Stimulated activated CD8-positive, alpha-beta memory T cell treated with anti-CD3 and anti-CD28 coated beads, Interleukin-15, amount 100 ng/mL, for 1 hour (primary cell): ENCODE results near the gene RALB.
A peak's percentile ranks its signal among the peaks of the same experiment; 100 is the strongest.
"Not testable (repeated sequence)": the region's sequence is repeated elsewhere in the genome, so short reads cannot be mapped to it uniquely, and the experiment has no call there.

Source experiments
- DNase-seq: peaks from one replicate; pipeline ENCODE4 v3.0.0-alpha.2; 2020; ENCODE audit warnings: low read depth

Gene RALB

GRCh38 chr2:120294008-120294340 lies 41.3 kb downstream of the RALB start:
- DNase-seq, result no peak

GRCh38 chr2:120298173-120298835 lies 45.7 kb downstream of the RALB start:
- DNase-seq, result no peak

DNA sequence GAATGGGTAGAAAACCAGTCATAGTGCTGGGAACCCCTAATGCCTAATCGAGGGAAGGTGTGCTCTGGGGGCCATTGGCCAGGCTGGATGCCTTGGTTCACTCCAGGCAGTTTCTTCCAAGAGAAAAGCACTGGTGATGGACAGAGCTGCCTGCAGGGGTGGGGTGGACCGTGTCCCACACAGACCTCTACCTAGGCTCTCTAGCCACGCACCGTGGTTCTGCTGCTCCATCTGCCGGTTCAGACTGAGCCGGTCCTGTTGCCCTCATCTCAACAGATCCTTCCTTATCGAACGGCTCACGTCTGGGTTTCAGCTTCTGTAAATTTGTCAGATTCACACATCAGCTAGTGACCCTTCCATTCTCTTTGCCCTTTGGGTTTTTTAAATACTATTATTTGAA lies 46.4 kb downstream of the RALB start:
- no peak for DNase-seq

- DNase-seq, result no peak
Observed at GRCh38 chr2:120299561-120299960, 46.9 kb downstream of the RALB start.

DNA sequence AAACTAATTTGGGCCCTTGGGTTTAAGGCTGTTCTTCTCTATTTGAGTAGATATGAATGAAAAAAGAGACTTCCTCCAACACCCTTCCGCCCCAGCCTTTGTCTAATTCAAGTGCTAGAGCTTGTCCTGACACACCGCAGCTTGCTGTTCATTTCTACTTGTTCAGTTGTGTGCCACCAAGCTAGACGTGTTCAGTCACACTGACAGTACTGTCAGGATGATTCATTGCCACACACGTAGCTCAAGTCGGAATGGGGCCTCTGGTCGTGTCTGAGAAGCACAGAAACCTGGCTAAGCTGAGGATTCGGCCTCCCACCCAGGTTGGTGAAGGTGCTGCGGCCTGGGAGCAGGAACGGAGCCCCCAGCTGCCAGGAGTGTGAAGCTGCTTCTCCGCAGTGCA lies 47.7 kb downstream of the RALB start:
- DNase-seq, result no peak

- DNase-seq, result no peak
Observed at GRCh38 chr2:120301284-120301683, 48.6 kb downstream of the RALB start.

DNA sequence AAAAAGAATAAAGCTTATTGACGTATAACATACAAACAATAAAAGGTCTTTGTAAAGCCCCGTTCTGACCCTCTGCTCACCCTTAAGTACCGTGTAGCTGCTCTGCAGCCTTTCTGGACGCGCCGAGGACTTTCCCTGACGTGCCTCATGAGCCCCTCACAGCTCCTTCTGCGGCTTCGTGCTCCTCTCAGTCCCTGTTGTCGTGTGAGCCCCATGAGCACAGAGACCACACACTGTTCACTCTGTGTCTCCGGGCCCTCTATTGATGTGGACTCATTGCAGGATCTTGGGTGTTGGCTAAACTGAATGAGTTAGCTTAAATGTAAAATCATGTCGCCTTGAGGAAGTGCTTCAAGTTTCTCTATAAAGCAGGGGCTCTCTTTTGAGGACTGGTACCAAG lies 49.6 kb downstream of the RALB start:
- DNase-seq, result no peak

GRCh38 chr2:120303177-120303576 lies 50.5 kb downstream of the RALB start:
- no peak for DNase-seq

DNA sequence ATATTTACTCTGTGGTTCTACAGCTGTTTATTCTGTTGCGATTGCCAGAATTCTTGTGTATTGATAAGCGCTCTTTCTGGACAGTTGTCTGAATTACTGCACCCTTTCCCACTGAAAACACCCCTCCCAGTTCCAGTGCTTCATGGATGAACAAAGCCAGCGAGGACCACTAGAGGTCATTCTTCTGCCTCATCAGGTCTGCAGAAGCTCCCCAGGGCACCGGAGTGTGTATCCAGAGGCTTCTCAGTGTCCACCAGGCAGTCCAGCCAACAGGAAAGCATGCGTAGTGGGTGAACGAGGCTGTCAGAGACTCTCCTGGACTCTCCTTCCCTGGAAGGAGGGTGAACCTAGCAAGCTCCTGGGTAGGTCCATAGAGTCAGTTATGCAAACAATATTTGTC lies 52.6 kb downstream of the RALB start:
- DNase-seq, result no peak

- no peak for DNase-seq
Observed at GRCh38 chr2:120305937-120306490, 53.4 kb downstream of the RALB start.

- DNase-seq, result no peak
Observed at GRCh38 chr2:120307482-120307881, 54.8 kb downstream of the RALB start.

DNA sequence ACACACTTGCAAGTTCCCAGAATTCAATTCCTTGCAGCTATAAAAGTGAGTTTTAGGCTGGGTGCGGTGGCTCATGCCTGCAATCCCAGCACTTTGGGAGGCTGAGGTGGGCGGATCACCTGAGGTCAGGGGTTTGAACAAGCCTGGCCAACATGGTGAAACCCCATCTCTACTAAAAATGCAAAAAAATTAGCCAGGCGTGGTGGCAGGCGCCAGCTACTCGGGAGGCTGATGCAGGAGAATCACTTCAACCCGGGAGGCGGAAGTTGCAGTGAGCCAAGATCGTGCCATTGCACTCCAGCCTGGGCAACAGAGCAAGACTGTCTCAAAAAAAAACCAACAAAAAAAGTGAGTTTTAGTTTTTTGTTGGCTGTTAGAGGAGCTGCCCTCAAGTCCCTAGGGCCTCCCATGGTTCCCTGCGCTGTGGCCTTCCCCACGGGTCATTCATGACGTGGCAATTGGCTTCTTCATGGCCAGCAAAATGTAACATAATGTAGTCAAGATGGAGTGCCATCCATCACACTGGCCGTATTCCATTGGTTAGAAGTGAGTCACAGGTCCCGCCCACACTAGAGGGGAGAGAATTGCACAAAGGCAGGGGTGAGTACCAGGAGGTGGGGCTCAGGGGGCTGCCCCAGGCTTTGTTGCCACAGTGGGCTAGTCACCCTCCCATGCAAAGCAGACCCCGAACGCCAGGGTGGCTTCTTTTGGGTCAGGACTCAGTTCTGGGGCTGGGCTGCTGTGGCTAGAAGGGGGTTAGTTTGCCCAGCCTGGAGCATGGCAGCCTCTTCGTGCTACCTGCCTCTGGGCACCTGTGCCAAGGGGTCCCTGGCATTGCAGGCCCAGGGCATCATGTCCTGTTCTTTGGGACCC lies 55.6 kb downstream of the RALB start:
- no peak for DNase-seq

- no peak for DNase-seq
Observed at GRCh38 chr2:120310136-120310535, 57.5 kb downstream of the RALB start.

DNA sequence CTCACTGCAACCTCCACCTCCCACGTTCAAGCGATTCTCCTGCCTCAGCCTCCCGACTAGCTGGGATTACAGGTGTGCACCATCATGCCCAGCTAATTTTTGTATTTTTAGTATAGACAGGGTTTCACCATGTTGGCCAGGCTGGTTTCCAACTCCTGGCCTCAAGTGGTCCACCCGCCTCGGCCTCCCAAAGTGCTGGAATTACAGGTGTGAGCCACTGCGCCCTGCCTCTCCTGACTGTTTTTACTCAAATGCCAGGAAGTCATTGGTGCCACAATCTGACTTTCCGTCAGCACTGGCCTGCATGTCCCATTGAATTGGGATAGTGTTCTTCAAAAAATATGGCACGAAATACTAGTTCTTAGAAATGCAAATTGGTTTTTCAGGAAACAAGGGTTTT lies 58.2 kb downstream of the RALB start:
- DNase-seq, result not testable (repeated sequence)

DNA sequence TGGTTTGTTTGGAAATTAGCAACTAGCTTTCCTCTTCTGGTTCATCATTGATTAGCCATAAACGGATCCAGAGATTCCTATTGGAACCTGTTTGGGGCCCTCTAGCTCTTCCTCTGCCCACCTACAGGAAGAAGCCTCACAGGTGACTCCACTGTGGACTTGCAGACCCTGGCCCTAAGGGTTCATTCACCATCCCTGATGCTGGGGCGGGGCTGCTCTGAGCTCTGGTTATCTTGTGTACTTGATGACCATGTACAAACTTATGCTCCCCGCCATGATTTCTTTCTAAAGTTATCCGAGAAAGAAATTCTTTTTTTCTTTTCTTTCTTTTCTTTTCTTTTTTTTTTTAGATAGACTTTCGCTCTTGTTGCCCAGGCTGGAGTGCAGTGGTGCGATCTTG lies 59.4 kb downstream of the RALB start:
- DNase-seq, result no peak

DNA sequence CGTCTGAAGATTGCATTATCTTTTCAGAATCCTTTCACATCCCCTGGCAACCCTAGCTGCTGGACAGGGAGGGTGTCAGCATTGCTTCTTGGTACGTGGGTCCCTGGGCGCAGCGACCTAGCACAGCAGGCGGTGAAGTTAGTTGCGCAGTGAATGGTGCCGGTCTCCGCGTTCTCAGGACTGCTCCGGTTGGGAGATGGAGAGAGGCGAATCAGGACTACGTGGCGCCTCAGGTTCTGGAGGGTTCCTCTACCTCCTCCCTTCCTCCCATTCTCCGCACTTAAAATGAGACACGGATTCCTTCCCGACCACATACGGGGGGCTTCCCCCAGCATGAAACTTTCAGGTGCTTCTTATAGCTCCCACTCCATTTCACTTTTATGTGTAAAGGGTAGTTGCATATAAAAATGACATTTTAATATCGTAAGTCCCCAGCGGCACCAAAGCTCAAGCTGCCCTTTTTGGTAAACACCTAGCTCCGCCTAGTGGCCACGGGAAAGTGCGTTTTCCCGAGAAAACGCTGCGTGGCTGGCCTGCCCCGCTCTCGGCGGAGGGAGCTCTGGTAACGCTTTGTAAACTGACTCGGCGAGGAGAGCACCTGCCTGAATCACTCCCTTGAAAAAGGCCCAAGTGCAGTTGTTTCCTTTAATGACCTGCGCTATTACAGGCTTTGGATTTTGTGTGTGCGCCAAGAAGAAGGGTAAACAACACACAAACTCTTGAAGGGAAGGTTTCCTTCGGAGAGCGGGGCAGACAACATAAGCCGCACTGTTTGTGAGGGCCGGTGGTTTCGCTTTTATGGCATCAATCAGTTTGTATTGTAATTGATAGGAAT lies 60.4 kb downstream of the RALB start:
- DNase-seq, result peak; percentile 57

- no peak for DNase-seq
Observed at GRCh38 chr2:120313695-120314615, 61.3 kb downstream of the RALB start.

DNA sequence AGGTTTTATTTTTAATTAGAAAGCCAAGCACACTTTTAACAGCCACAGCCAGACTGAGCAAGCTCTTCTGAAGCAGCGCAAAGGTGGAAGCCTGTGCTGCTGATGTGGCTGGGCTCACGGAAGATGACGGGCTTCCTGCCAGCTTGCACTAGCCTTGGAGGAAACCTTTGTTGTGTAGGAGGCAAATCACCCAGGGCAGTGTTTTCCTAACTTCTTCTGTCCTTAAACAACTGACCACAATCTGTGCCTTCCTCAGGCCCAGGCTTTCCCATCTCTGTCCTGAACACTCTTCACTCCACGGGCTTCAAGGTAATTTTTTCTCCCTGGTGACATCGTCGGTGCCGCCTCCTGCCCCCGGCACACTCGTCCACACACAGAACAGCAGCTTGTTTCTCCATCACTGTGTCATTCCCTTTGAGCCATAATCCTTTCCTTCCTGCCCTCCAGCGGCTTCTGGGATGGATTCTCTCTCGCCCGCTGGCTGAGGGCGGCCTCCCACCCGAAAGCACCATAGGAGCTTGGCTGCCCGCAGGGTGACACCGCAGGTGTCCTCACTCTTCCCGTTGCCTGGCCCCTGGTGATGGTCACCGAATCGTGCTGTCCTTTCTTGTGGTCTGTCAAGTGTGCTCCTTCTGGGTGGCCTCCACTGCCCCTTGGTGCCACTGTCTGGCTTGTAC lies 62.2 kb downstream of the RALB start:
- DNase-seq, result no peak

- DNase-seq, result no peak
Observed at GRCh38 chr2:120315367-120316033, 62.8 kb downstream of the RALB start.

- DNase-seq, result no peak
Observed at GRCh38 chr2:120316071-120316470, 63.4 kb downstream of the RALB start.
